ENCODE data around the gene ASTN2. TPM values are rescaled to one million over a fixed set of nuclear protein-coding genes. Genes with fewer than 3 reads are reported as not detected.

Gene ASTN2
- total RNA-seq, 1 experiment from 2014 or later = 4.8 TPM

- 0 out of 4 replicates have a peak, but pooled peaks cover 0 to 4% of the 10 kb centered on the region in 2 experiments for H3K9me3 ChIP-seq (ENCODE audit: control insufficient read depth in 1 of 2, insufficient read depth in 1 of 2, low read depth in 1 of 2, low read length in 2 of 2)
- BruUV-seq (replicated peaks) = no TSS peak
- no peak overlapping the region for H3K4me2 ChIP-seq (ENCODE audit: low read length)
- no peaks in the 10 kb centered on the region for H3K79me2 ChIP-seq (ENCODE audit: insufficient read depth, low read length)
- H3K27me3 ChIP-seq (ENCODE audit: insufficient read depth, low read length) = no peaks in the 10 kb centered on the region
- H3K9me2 ChIP-seq (ENCODE audit: insufficient read depth) = no peaks in the 10 kb centered on the region
- no peaks in the 10 kb centered on the region for H3K4me1 ChIP-seq (ENCODE audit: control insufficient read depth in 1 of 2, insufficient read depth in 2 of 2, low read length in 2 of 2)
- RAD21 ChIA-PET (ENCODE audit: low non-redundant PET in 1 of 2, low total read pairs in 2 of 2, uncharacterized antibody in 2 of 2, unreplicated experiment in 2 of 2) = no interaction called here
- no peak overlapping the region for H3K9ac ChIP-seq (ENCODE audit: low read length)
- no peak overlapping the region for H3K4me3 ChIP-seq (replicated peaks in 1 of 2; ENCODE audit: low read depth in 1 of 2, low read length in 2 of 2)
- TF ChIP-seq CBX3 (IDR thresholded peaks at IDR 0.05; ENCODE audit: low read depth) = no peak
- no peak for TF ChIP-seq MAX (IDR thresholded peaks at IDR 0.05)
- no peak for TF ChIP-seq POLR2AphosphoS5 (IDR thresholded peaks at IDR 0.05; ENCODE audit: low read depth, low read length)
- no peak for TF ChIP-seq TCF7L2 (IDR thresholded peaks at IDR 0.05; ENCODE audit: borderline replicate concordance, extremely low read depth, insufficient read depth, insufficient read length)
- no peak for TF ChIP-seq EZH2 (IDR thresholded peaks at IDR 0.05)
- no peak for TF ChIP-seq CTCF (IDR thresholded peaks at IDR 0.05 in 2 of 3, conservative IDR thresholded peaks at IDR 0.05 in 1 of 3; ENCODE audit: borderline replicate concordance in 1 of 3, insufficient read depth in 1 of 3, low read depth in 2 of 3, low read length in 2 of 3)
- TF ChIP-seq ATF3 (IDR thresholded peaks at IDR 0.05) = no peak
- CTCF ChIA-PET = no interaction called here
- H4K20me1 ChIP-seq (ENCODE audit: insufficient read depth) = no peaks in the 10 kb centered on the region
- H2AFZ ChIP-seq (ENCODE audit: low read depth, low read length, poor library complexity, severe bottlenecking) = no peak overlapping the region
- no peak overlapping the region for H3K27ac ChIP-seq (ENCODE audit: low read depth, low read length)
- no peaks in the 10 kb centered on the region for H3K36me3 ChIP-seq (ENCODE audit: control insufficient read depth in 1 of 2, insufficient read depth in 2 of 2, low read length in 2 of 2)
- POLR2A ChIA-PET = no interaction called here
- no peak for ATAC-seq
- intact Hi-C loops (cut with micrococcal nuclease) = no loop called here
- DNase-seq (ENCODE audit: low read depth, low spot score) = no peak
These were observed 517.7 kb downstream of the ASTN2 start for GRCh38 chr9:116897201-116897600.

GRCh38 chr9:116895961-116896360, 518.9 kb downstream of the ASTN2 start:
- DNase-seq (ENCODE audit: low read depth, low spot score) (no peak), ATAC-seq (no peak)
- Histone ChIP-seq H3K27me3 (ENCODE audit: insufficient read depth, low read length) (peaks cover 5% of the 10 kb centered on the region; the same call in 1 of the 2 replicates), H3K4me1 (ENCODE audit: control insufficient read depth in 1 of 2, insufficient read depth in 2 of 2, low read length in 2 of 2) (no peaks in the 10 kb centered on the region), H3K4me3 (replicated peaks in 1 of 2; ENCODE audit: low read depth in 1 of 2, low read length in 2 of 2) (no peak overlapping the region), H2AFZ (ENCODE audit: low read depth, low read length, poor library complexity, severe bottlenecking) (no peak overlapping the region), H3K9ac (ENCODE audit: low read length) (no peak overlapping the region), H3K9me3 (ENCODE audit: control insufficient read depth in 1 of 2, insufficient read depth in 1 of 2, low read depth in 1 of 2, low read length in 2 of 2) (0 out of 4 replicates have a peak, but pooled peaks cover 0 to 4% of the 10 kb centered on the region in 2 experiments), H3K36me3 (ENCODE audit: control insufficient read depth in 1 of 2, insufficient read depth in 2 of 2, low read length in 2 of 2) (no peaks in the 10 kb centered on the region), H4K20me1 (ENCODE audit: insufficient read depth) (no peaks in the 10 kb centered on the region), H3K27ac (ENCODE audit: low read depth, low read length) (no peak overlapping the region), H3K4me2 (ENCODE audit: low read length) (no peak overlapping the region), H3K9me2 (ENCODE audit: insufficient read depth) (no peaks in the 10 kb centered on the region), H3K79me2 (ENCODE audit: insufficient read depth, low read length) (no peaks in the 10 kb centered on the region)
- intact Hi-C loops (cut with micrococcal nuclease) = no loop called here
- ChIA-PET RAD21 (ENCODE audit: low non-redundant PET in 1 of 2, low total read pairs in 2 of 2, uncharacterized antibody in 2 of 2, unreplicated experiment in 2 of 2) (no interaction called here), CTCF (no interaction called here), POLR2A (no interaction called here)
- BruUV-seq (replicated peaks) = no TSS peak
- TF ChIP-seq CTCF (IDR thresholded peaks at IDR 0.05 in 2 of 3, conservative IDR thresholded peaks at IDR 0.05 in 1 of 3; ENCODE audit: borderline replicate concordance in 1 of 3, insufficient read depth in 1 of 3, low read depth in 2 of 3, low read length in 2 of 3) (no peak), CEBPB (IDR thresholded peaks at IDR 0.05; ENCODE audit: low read depth) (no peak), JUND (IDR thresholded peaks at IDR 0.05) (no peak), ZNF274 (IDR thresholded peaks at IDR 0.05; ENCODE audit: low read depth, low read length) (no peak), ZFX (IDR thresholded peaks at IDR 0.05) (no peak), SRF (IDR thresholded peaks at IDR 0.05; ENCODE audit: low read depth) (no peak), EGR1 (IDR thresholded peaks at IDR 0.05; ENCODE audit: low read depth) (no peak), ATF3 (IDR thresholded peaks at IDR 0.05) (no peak), FOSL1 (IDR thresholded peaks at IDR 0.05; ENCODE audit: low read depth) (no peak), EZH2 (IDR thresholded peaks at IDR 0.05) (no peak), ELF1 (IDR thresholded peaks at IDR 0.05; ENCODE audit: borderline replicate concordance, low read depth) (no peak), CBX3 (IDR thresholded peaks at IDR 0.05; ENCODE audit: low read depth) (no peak)
